NCI-H748 (cell line): ENCODE data around the gene PMVK.
"Not testable (repeated sequence)": the region's sequence is repeated elsewhere in the genome, so short reads cannot be mapped to it uniquely, and the experiment has no call there.

Experiments used
- DNase-seq: peaks from one replicate; lab custom pipeline; 2025; ENCODE audit not compliant: unreplicated experiment; lab: John Stamatoyannopoulos, UW

The PMVK gene

DNA sequence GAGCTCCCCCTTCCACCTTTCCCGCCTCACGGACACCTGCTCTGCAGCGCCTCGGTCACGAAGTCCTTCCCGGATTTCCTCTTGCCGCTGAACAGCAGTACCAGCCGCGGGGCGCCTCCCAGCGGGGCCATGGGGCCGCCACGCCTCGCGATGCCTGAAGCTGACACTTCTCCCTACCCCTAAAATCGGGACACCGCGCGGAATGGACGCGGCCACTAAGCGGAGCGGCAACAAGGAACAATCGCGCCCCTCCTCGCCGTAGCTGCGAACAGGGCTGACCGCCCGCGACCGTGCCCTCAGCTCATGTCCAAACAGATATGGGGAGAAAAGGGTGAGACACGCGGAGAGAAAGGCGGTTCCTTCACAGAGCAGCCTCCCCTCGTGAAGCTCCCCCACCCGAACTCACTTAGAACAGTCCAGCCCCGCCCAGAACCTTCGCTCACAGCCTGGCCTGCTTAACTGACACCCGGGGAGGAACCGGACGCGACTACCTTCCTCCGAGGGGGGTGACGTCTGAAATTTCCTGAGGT is at the start of gene PMVK:
TSS of gene PMVK (minus strand) at position 165 of the 530 bp plus-strand sequence. CDS start at position 131, 34 bp downstream.
- peak; percentile 96 for DNase-seq

DNA sequence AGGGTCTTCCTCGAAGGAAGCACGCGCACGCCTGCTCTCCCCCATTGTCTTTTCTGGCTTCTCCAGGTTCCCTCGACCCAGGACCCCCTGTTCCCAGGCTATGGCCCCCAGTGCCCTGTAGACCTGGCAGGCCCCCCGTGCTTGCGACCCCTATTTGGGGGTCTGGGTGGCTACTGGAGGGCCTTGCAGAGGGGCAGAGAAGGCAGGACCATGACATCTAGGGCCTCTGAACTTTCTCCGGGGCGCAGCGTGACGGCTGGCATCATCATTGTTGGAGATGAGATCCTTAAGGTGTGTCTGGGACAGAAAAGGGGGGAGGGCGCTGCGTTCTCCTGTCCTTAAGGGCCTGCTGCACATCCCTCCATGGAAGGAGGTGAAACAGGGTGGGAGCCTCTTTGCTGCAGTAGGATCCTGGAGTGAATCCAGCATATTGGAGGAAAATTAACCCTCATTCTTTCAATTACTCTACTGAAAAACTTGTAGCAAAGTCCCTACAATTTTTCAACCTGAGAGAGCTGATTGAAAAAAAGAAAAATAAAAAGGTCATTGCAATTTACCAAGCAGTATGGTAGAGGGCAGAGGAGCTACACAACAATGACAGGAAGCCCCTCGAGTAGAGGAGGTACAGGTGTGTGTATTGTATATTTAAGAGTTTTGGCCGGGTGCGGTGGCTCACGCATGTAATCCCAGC is 47.4 kb upstream of the PMVK start:
- peak; percentile 35 for DNase-seq

DNA sequence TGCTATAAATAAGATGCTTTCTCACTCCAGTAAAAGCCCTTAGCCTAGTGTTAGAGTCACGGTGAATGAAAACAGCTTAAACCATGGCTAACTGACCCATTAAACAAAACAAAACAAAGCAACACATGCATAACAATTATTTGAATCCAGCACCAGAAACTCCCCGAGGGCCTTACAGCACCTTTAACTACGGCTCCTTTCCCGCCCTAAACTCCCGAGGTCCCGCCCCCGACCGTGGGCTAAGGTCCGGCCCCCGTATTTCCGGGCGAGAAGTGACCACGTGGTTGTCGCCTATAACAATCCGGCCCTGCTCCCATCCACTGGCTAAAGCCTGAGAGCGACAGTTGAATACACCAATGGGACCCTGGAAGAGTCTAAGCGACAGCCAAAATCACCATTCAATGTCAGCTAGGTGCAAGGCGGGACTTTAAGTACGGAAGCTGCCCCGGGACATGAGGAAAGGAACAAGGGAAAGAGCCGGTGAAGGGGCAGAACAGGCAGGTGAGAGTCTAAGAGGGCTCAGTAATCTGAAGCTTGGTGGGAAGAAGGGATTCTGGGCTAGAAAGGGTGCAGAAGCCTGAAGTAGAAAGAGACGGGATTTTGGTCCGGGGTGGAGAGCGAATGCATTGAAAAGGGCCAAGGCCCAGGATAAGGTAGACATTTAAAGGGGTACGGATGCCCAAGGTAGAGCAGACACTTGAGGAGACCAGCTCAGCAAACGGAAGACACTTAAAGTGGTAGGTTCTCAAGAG is 46.6 kb upstream of the PMVK start, which contains the start of gene FLAD1:
TSS of gene FLAD1 (plus strand) at position 448 of the 752 bp plus-strand sequence. CDS start 351 bp downstream, outside the sequence.
- DNase-seq: peak; percentile 100

DNA sequence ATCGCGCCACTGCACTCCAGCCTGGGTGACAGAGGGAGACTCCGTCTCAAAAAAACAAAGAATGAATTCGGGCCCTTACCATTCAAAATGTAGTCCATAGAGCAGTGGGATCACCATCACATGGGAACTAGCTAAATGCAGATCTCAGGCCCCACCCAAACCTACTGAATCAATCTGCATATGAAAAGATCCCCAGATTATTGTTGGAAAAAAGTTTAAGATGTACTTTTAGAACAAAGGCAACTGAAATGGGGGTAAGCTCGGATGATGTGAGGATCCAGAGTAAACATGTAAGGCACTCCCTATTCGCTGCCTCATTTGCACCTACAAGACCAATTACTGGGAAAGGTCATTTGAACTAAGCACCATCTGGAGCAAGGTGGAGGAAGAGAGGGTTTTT is 45.8 kb upstream of the PMVK start:
- DNase-seq: peak; percentile 27

DNA sequence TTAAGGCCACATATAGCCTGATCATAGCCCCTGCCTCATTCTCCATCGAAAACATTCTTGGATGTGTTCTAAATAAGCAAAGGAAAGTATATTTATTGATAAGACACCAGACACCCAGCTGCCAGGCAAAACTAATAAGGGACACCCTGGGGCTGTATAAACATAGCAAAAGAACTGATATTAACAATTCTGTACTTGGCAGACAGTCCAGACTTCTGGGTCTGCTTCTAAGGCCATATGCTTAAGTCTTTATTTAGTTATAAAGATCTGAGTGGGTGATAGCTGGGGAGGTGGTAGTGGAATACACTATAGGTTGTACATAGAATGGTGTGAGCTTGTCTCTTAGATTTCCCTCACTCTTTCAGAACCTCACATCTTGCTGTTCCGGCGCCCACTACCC is 41.8 kb upstream of the PMVK start:
- no peak for DNase-seq

DNA sequence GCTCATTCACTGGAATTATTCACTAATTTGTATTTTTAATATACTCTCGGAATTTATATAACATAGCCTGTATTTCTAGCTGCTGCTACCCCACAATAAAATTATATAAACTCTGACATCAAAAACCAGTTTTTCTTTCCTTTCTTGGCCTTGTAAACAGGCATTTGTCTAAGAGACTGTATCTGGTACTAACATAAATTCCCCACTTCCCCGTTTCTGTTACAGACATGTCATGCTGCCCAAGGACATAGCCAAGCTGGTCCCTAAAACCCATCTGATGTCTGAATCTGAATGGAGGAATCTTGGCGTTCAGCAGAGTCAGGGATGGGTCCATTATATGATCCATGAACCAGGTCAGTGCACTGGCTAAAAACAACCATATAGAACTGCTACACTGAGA is 41.2 kb upstream of the PMVK start:
- not testable (repeated sequence) for DNase-seq

DNA sequence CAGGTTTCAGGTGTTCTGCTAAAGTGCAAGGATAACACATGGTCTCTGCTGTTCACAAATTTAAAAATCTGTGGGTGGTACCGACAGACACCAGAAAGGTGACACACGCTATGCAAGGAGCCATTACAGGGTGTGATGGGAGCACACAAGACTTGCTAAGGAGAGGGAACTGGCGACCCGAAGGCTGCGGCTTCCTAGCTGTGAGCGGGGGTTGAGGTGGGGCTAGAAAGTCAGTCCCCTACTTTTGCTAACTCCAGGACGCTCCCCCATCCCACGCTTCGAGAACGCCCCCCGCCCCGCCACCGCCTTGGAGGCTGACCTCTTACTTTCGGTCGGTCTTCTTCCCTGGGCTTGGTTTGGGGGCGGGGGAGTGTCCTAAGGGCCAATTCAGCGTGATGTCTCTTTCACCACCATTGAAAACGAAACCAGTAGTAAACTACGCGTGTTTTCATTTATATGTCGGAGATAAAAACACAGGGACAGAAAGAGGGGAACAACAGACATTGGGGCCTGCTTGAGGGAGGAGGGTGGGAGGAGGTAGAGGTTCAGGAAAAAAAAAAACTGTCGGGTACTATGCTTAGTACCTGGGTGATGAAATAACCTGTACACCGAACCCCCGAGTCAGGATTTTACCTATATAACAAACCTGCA is 39.0 kb upstream of the PMVK start:
- DNase-seq: peak; percentile 60

DNA sequence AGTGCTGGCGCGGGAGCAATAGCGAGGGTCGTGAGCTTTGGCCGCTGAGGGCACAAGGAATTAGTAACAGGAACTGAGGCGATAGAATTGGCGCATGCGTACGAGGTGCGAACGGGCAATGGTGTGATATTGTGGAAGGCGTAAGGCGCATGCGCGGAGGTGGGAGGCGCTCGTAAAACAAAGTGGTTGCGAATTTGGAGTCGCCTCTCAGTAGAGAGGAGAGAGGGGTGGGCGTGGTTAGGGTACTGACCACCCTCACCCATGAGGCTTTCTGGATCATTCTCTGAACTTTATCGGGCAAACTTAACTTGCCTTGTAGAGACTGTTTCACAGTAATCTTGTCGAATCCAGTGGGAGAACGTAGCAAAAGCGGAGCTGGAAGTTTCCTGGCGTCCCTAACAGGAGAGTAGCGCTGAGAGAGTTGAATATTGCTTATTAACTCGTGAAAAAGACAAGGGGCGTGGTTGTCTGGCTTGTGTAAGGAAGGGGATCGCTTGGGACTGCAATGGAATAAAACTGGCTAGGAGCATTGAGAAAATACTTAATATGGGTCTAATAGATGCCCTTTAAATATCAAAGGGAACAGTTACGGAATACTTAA is 38.4 kb upstream of the PMVK start:
- peak; percentile 96 for DNase-seq

DNA sequence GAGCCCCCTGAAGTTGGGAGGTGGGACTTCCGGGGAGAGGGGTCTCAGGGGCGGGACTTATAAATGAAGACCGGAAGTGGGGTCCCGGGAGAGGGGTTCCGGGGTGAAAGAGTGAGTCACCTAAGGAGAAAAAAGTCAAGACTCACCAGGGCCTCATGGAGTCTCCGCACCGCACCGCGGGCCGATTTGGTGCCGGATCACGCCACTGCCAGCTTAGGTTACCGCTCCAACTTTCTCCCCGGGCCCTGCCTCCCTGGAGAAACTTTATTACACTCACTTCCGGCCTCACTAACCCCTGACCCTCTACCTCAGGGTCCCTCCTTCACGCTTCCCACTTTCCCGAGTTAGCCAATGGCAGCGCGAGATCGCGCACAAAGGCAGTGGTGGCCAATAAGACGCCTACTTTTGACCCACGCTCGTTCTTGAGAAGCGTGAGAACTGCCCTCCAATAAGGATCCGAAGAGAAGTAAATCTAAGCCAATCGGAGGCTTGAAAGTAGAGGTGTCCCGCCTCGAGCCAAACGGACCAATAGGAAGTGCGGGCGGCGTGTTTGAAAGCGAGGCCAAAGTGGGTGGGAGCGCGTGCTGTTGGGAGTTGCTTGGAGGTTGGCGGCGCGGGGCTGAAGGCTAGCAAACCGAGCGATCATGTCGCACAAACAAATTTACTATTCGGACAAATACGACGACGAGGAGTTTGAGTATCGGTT is 37.7 kb upstream of the PMVK start, which contains the start of gene CKS1B:
TSS of gene CKS1B (plus strand) at position 580 of the 706 bp plus-strand sequence. CDS start at position 645, 65 bp downstream.
- peak; percentile 100 for DNase-seq

DNA sequence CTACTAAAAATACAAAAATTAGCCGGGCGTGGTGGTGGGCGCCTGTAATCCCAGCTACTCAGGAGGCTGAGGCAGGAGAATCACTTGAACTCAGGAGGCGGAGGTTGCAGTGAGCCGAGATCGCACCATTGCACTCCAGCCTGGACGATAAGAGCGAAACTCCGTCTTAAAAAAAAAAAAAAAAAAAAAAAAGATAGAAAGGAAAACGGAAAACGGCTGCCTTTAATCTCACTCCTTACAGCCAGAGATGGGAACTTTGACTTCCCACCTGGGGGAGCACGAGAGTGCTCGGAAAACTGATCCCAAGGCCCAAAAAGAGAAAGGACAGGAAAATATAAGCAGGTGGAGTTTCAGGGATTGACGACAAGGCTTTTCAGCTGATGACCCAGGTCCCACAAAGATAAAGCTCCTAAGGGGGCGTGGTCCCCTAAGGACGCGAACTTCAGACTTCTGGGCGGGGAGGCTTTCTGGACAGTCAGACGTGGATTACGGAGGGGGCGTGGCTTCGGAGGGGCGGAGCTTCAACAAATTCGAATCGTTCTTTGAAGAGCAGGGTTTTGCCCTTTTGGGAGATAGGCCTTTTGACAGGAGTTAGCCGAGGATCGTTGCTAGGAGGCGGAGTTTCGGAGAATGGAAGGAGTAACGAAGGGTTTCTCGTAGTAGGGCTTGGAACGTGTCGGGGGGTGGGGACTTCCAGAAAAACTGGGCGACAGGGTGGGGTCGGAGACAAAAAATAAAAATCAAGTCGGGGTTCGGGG is 37.0 kb upstream of the PMVK start:
- DNase-seq: peak; percentile 95

DNA sequence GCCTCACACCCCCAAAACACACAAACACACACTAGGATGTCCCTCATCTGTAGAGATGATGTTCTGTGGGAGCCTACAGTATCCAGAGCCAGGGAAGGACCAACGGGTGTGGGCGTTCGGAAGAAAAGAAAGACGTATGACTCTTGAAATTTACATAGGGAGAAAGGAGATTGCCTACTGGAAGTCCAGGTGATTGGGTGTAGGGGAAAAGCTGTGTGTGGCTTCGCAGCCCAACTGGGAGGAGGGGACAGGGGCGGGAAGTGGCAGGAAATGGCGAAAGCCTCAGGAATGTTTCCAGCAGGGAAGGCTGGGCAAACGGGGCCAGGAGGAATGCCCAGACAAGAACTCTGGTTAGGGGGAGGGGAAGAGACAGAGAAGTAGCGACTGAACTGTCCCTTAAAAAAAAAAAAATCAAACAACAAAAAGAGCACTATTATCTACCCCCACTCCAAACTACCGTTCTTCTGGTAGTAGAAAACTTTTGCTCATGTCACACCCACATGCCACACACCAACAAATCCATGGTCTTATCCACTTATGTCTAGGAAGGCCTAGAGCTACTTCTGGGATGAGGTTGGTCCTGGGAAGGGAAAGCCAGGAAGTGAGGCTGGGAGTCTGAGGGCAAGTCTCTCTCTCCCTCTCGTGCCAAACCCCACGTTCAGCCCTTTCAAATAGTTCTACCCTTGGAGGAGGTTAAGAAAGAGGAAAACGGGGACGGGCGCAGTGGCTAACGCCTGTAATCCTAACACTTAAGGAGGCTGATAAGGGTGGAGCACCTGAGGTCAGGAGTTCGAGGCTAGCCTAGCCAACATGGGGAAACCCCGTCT is 36.2 kb upstream of the PMVK start:
- no peak for DNase-seq

DNA sequence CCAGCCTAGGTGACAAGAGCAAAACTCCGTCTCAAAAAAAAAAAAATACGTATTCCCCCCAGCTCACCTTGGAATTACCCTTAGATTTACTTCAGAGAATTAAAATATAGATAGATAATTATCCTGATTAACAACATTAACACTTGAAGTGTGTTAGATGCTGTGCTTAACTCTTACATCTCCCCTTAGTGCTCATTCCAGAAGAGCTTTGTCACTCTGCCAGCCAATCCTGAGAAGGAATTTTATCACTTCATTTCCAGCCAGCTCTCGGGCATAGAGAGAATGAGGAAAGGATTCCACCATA is 35.6 kb upstream of the PMVK start:
- no peak for DNase-seq

DNA sequence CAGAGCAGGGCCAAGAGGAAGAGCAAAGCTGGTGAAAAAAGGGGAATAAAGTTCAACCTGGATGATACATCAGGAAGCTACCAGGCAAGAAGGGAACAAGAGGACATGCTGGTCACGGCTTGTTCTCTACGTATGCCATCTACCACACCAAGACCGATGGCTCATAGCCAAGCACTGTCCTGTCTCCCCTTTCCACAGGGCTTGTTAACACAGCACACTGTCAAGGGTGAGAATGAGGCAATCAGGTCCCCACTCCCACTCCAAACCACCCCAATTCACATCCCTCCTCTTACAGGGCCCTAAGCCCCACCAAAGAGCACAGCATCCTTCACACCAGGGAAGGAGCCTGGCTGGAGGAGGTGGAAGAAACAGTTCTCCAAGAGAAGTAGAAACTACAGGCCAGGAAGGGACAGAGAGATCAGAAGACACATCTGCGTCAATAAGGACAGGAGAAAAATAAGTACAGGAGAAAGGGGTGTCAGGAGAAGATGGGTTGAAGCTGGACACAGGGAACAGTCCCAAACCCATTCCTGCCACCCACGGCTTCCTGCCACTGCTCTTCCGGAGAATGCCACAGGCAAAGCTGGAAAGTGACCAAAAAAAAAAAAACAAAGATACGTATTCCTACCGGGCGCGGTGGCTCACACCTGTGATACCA is 35.0 kb upstream of the PMVK start:
- no peak for DNase-seq

DNA sequence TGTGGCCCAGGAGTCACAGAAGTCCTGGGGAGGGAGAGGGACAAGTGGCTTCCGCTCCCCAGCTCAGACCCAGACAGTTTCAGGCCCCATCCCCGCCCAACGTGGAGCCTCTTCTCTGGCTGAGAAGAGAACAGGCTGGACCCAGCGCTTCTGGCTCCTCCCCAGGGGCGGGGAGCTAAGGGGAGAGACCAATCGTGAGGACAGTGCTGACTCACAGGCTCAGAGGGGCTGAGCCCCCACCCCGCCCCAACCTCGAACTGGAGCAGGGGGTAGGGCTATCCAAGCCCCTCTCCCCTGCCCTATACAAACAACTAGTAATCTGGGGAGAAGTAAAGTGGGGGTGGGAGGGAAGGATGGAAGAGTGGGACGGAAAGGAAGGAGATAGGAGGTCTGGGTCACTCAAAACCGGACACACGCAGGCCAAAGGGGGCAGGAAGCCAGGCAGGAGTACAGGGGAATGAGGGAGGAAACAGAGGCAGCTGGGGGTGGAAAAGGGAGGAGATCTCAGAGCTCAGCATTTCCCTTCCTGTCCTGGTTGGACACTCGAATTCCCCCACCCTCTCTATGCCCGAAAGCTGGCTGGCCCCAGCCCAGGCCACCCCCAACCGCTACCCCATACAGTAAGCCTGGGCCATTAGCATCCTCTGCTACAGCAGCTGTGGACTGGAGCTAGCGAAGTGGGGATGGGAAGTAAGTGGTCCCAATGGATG is 34.3 kb upstream of the PMVK start, which contains the start of gene SHC1:
TSS of gene SHC1 (minus strand) at position 117 of the 710 bp plus-strand sequence. CDS start 221 bp downstream, outside the sequence.
- DNase-seq: peak; percentile 59

DNA sequence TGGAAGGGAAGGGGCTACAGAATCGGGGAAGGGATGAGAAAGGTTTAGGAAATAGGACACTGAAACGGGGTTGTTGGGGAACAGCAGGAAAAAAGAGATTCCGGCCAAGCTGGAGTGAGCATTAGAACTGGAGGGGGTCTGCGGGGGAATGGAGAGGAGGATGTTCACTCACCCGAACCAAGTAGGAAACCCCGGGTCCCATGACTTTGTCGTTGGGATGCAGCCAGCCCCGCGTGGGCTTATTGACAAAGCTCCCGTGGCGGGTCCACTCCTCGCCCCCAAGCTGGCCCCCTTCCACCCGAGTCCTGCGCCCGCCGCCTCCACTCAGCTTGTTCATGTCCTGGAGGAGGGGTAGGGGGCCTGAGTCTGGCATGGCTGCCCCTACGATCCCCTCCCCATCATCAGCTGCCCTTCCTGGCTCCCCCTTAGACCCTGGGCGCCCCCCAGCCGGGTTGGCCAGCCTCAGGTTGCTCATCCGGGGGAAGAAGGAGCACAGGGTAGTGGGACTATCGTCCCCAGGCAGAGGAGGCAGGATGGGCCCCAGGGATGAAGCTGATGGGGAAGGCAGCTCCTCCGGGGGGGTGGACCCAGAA is 33.4 kb upstream of the PMVK start:
- DNase-seq: no peak

DNA sequence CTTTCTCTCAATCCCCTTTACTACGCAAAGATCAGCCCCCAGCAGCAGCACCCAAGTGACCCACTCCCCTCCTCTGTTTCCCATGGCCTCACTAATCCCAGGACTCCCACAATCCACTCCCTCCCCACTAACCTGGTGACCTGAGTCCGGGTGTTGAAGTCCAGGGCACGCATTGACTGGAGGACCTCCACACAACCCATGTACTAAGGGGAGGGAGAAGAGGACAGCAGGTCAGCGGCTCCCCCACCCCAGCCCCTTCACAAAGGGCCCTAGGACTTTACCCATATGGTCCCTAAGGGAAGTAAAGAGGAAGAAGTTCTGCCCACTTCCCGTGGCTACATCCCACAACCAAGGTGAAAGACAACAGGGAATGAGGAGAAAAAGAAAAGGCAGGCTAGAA is 32.7 kb upstream of the PMVK start:
- no peak for DNase-seq

DNA sequence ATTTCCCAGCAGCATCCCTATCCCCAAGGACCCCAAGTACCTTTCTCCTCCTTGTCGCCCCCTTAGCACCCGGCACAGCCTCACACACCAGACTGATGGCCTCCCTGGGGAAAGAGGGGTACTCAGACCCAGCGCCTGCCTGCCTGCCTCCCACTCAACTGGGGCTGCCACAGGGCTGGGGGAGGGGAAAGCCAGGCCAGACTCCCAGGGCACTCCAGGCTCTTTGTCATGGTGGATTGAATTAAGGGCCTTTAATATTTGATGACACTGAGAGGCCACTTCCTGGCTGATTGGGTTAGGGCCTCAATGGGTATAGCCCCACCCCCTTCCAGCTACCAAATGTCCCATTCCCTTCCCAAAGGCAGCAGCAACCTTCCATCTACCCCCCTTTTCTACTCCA is 32.2 kb upstream of the PMVK start:
- DNase-seq: no peak
